ENCODE measurements around the gene TMED10.

GRCh38 chr14:75158843-75159614 lies 17.4 kb downstream of the TMED10 start:
- TF ChIP-seq EP300 (IDR thresholded peaks at IDR 0.05) (no peak), RAD21 (conservative IDR thresholded peaks at IDR 0.05 in 1 of 2, IDR thresholded peaks at IDR 0.05 in 1 of 2) (no peak)

All from A549 (cell line).